Hepatocyte (in vitro differentiated cells): Measurements from ENCODE around the gene CARD11. TPM values are rescaled to one million over a fixed set of nuclear protein-coding genes. Genes with fewer than 3 reads are reported as not detected.
"Not testable (repeated sequence)": the region's sequence is repeated elsewhere in the genome, so short reads cannot be mapped to it uniquely, and the experiment has no call there.

ENCODE experiments used
- DNase-seq: peaks from one replicate; pipeline ENCODE4 v3.0.0-alpha.2; 2016; ENCODE audit warnings: low spot score
- H2AFZ ChIP-seq: fragments of 200-600 bp; sonication (generic); 2 replicates; pipeline ENCODE4 v1.6.0; 2016; ENCODE audit warnings: antibody characterized with exemption, mild to moderate bottlenecking
- H3K27ac ChIP-seq: fragments of 200-600 bp; sonication (generic); 2 replicates; pipeline ENCODE4 v1.5.1; 2016; ENCODE audit warnings: mild to moderate bottlenecking
- H3K27me3 ChIP-seq: fragments of 200-600 bp; sonication (generic); 2 replicates; pipeline ENCODE4 v1.6.1; 2016
- H3K36me3 ChIP-seq: fragments of 200-600 bp; sonication (generic); replicated peaks from 2 replicates; pipeline ENCODE4 v1.5.1; 2016; ENCODE audit warnings: low read depth; ENCODE audit not compliant: insufficient read depth
- H3K4me1 ChIP-seq: fragments of 200-600 bp; sonication (generic); 2 replicates; pipeline ENCODE4 v1.5.1; 2016; ENCODE audit warnings: mild to moderate bottlenecking, moderate library complexity; ENCODE audit not compliant: insufficient read depth
- H3K4me2 ChIP-seq: fragments of 200-600 bp; sonication (generic); 2 replicates; pipeline ENCODE4 v1.6.0; 2016
- H3K4me3 ChIP-seq: fragments of 200-600 bp; sonication (generic); 2 replicates; pipeline ENCODE4 v1.5.1; 2016; ENCODE audit warnings: mild to moderate bottlenecking
- H3K79me2 ChIP-seq: fragments of 200-600 bp; sonication (generic); 2 replicates; pipeline ENCODE4 v1.6.0; 2017; ENCODE audit warnings: mild to moderate bottlenecking
- H3K9me2 ChIP-seq: fragments of 200-600 bp; sonication (generic); replicated peaks from 2 replicates; pipeline ENCODE4 v1.6.0; 2017; ENCODE audit warnings: mild to moderate bottlenecking; ENCODE audit not compliant: insufficient read depth
- H3K9me3 ChIP-seq: fragments of 200-600 bp; sonication (generic); 2 replicates; pipeline ENCODE4 v1.5.1; 2016; ENCODE audit warnings: low read depth, mild to moderate bottlenecking
- H4K20me1 ChIP-seq: fragments of 200-600 bp; sonication (generic); 2 replicates; pipeline ENCODE4 v1.6.0; 2016; ENCODE audit warnings: mild to moderate bottlenecking; ENCODE audit not compliant: insufficient read depth, poor library complexity, severe bottlenecking
- EZH2 ChIP-seq: fragments of 200-600 bp; sonication (generic); IDR thresholded peaks from 2 replicates; pipeline ENCODE4 v1.6.1; 2016; ENCODE audit warnings: antibody characterized with exemption, mild to moderate bottlenecking, borderline replicate concordance
- EZH2phosphoT487 ChIP-seq: fragments of 200-600 bp; sonication (generic); IDR thresholded peaks from one replicate; pipeline ENCODE4 v1.6.1; 2018; ENCODE audit warnings: antibody characterized with exemption, mild to moderate bottlenecking, low read depth, moderate library complexity; ENCODE audit not compliant: unreplicated experiment, severe bottlenecking
- WGBS: methylation state at CpG from one replicate; pipeline ENCODE4 v1.1.6; 2016; ENCODE audit warnings: low lambda C conversion rate; ENCODE audit errors: missing lambda C conversion rate; 5-methylcytosine and 5-hydroxymethylcytosine counted together
- polyA plus RNA-seq: library from polyadenylated mRNA; unstranded; fragments of >200 nt; fragmentation: Nextera tagmentation; extraction: Ambion mirVana; gene quantifications from 2 replicates; pipeline ENCODE4 v1.2.1, GENCODE V29; 2016
- total RNA-seq: library from RNA; depleted of rRNA; stranded (reverse); fragments of >200 nt; gene quantifications from 2 replicates; pipeline ENCODE4 v1.2.3, GENCODE V29; 2014
- TF ChIP-seq, protein P1 (sequence below): fragments of 200-600 bp; sonication (generic); IDR thresholded peaks from 2 replicates; pipeline ENCODE4 v1.5.1; 2016; ENCODE audit warnings: antibody characterized with exemption, mild to moderate bottlenecking; ENCODE audit not compliant: poor library complexity

Gene CARD11
- total and polyA plus RNA-seq, 2 experiments from 2014 or later: 9.6 to 10.9 TPM

DNA sequence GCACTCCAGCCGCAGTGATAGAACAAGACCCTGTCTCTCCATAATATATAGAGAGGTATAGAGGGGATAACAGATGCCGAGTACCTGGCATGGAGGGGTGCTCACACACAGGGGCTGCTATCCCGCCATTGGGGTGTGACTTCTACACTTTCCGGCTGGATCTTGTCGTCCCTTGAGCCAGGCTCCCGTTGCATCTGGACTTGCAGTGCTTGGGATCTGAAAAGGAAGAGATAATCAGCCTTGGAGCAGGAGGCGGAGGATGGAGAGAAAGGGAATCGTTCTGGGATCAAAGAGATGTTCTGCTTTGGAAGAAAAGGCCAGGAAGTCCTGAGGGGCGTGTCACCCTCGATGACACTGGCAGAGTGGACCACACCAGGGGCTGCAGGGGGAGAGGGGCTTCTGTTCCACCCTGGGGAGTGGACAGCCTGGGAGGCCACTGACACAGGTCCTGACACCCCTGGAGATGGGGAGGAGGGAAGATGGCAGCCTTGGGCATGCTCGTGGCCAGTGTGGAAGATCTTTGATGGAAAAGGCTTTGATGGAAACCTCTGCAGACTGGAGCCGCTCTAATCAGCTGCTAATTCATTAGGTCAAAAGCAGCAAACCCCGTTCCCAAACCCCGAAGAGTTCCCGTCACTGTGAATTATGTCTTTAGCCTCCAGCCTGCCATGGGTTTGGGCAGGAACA, 85.1 kb downstream of the CARD11 start:
- H3K27me3 ChIP-seq: no peaks in the 10 kb centered on the region
- no peak for TF ChIP-seq EZH2
- TF ChIP-seq EZH2phosphoT487: no peak
- TF ChIP-seq, protein P1, sequence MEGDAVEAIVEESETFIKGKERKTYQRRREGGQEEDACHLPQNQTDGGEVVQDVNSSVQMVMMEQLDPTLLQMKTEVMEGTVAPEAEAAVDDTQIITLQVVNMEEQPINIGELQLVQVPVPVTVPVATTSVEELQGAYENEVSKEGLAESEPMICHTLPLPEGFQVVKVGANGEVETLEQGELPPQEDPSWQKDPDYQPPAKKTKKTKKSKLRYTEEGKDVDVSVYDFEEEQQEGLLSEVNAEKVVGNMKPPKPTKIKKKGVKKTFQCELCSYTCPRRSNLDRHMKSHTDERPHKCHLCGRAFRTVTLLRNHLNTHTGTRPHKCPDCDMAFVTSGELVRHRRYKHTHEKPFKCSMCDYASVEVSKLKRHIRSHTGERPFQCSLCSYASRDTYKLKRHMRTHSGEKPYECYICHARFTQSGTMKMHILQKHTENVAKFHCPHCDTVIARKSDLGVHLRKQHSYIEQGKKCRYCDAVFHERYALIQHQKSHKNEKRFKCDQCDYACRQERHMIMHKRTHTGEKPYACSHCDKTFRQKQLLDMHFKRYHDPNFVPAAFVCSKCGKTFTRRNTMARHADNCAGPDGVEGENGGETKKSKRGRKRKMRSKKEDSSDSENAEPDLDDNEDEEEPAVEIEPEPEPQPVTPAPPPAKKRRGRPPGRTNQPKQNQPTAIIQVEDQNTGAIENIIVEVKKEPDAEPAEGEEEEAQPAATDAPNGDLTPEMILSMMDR: no peak
- WGBS: 91% methylated on average over 15 of the region's 15 CpGs

DNA sequence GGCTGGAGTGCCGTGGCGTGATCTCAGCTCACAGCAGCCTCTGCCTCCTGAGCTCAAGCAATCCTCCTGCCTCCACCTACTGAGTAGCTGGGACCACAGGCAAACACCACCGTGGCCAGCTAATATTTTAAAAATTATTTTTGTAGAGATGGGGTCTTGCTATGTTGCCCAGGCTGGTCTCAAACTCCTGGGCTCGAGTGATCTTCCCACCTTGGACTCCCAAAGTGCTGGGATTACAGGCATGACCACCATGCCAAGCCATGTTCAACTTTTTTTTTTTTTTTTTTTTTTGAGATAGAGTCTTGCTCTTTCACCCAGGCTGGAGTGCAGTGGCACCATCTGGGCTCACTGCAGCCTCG, 86.3 kb downstream of the CARD11 start:
- H3K4me3 ChIP-seq, H3K9me2 ChIP-seq, H3K27me3 ChIP-seq, H3K79me2 ChIP-seq, H4K20me1 ChIP-seq, H3K4me1 ChIP-seq, H3K36me3 ChIP-seq, H3K9me3 ChIP-seq, DNase-seq, H3K27ac ChIP-seq, H2AFZ ChIP-seq, H3K4me2 ChIP-seq: not testable (repeated sequence)
- WGBS: 89% methylated on average over 5 of the region's 5 CpGs

More for the DNA sequence above, 85.1 kb downstream of the CARD11 start:
- Histone ChIP-seq H3K9me3 (no peaks in the 10 kb centered on the region), H3K36me3 (no peaks in the 10 kb centered on the region), H3K4me3 (no peak overlapping the region), H3K4me2 (no peak overlapping the region), H3K27ac (no peak overlapping the region), H4K20me1 (no peaks in the 10 kb centered on the region), H3K9me2 (no peaks in the 10 kb centered on the region), H2AFZ (no peak overlapping the region), H3K4me1 (no peaks in the 10 kb centered on the region), H3K79me2 (no peaks in the 10 kb centered on the region)
- no peak for DNase-seq

DNA sequence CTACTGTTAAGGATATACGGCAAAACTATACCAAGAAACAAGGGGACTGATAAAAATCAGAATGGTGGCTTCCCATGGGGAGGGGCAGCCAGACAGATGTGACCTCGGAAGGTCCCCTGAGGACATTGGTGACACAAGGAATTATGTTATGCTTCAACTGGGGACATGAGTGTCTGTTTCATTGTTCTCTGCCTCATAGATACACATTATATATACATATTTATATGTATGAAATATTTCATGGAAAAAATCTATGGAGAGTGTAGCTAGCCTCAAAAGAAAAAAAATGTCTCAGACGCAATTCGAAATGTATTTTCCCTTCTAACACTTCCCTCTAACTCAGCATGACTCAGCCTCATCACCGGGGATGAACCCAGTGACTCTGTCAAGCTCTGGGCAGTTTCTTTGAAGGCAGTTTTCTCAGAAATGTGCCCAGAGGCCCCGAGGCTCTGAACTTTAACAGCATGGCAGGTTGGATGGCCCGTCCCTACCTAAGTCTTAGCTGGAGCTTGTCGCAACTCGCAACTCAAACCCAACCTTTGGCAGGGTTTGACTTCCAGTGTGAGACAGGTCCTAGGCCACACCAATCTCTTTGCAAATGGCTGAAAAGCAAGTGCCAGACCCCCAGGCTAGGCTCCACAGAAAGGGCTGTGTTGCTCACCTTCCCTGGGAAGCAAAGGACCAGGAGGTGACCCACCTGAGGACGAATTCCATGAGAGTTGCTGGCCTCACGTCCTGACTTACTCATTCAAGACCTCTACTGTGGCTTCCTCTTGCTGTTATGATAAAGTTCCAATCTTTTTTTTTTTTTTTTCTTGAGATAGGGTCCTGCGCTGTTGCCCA, 86.9 kb downstream of the CARD11 start:
- 78% methylated on average over 12 of the region's 12 CpGs for WGBS
- Histone ChIP-seq H2AFZ (no peak overlapping the region), H3K4me1 (no peaks in the 10 kb centered on the region), H3K4me3 (no peak overlapping the region), H4K20me1 (no peaks in the 10 kb centered on the region), H3K4me2 (no peak overlapping the region), H3K36me3 (no peaks in the 10 kb centered on the region), H3K9me2 (no peaks in the 10 kb centered on the region), H3K79me2 (no peaks in the 10 kb centered on the region), H3K27me3 (no peaks in the 10 kb centered on the region), H3K9me3 (no peaks in the 10 kb centered on the region), H3K27ac (no peak overlapping the region)
- TF ChIP-seq EZH2: no peak
- no peak for TF ChIP-seq EZH2phosphoT487
- DNase-seq: peak; percentile 30

DNA sequence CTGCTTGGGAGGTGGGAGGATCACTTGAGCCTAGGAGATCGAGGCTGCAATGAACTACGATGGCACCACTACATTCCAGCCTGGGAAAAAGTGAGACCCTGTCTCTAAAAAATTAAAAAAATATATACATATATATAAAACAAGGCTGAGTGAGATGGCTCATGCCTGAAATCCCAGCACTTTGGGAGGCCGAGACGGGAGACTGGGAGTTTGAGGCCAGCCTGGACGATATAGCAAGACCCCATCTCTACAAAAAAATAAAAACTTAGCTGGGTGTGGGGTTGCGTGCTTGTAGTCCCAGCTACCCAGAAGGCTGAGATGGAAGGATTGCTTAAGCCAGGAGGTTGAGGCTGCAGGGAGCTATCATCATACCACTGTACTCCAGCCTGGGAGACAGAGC, 87.6 kb downstream of the CARD11 start:
- Histone ChIP-seq H4K20me1 (no peaks in the 10 kb centered on the region), H3K36me3 (no peaks in the 10 kb centered on the region), H3K4me1 (no peaks in the 10 kb centered on the region), H3K9me3 (no peaks in the 10 kb centered on the region), H2AFZ (no peak overlapping the region), H3K27ac (no peak overlapping the region), H3K79me2 (no peaks in the 10 kb centered on the region), H3K27me3 (no peaks in the 10 kb centered on the region), H3K9me2 (no peaks in the 10 kb centered on the region), H3K4me2 (no peak overlapping the region), H3K4me3 (no peak overlapping the region)
- TF ChIP-seq, protein P1: no peak
- TF ChIP-seq EZH2phosphoT487: no peak
- no peak for TF ChIP-seq EZH2
- DNase-seq: no peak
- WGBS: 97% methylated on average over 6 of the region's 6 CpGs
